PC-3 (cell line): ENCODE data around the gene HIPK2. TPM values are rescaled to one million over a fixed set of nuclear protein-coding genes. Genes with fewer than 3 reads are reported as not detected.

ENCODE experiments used
- ATAC-seq: fragments of 200-7000 bp; cut with Tn5 transposase; 2 replicates; pipeline ENCODE4 v1.9.1; 2020; ENCODE audit warnings: mild to moderate bottlenecking, moderate library complexity
- BruUV-seq: library from RNA; stranded (reverse); fragments of 400-500 nt; replicated peaks from 2 replicates; lab custom pipeline; 2021; lab: Mats Ljungman, UMichigan
- CTCF ChIA-PET: fragments of 300-600 bp; sonication (Branson Sonifier 250); formaldehyde crosslinking; loops from one replicate; lab custom pipeline; 2022; ENCODE audit warnings: antibody characterized with exemption; lab: Charles Lee
- POLR2A ChIA-PET: fragments of 300-600 bp; sonication (Branson Sonifier 250); formaldehyde crosslinking; loops from one replicate; lab custom pipeline; 2022; ENCODE audit warnings: antibody characterized with exemption; ENCODE audit not compliant: unreplicated experiment; lab: Charles Lee
- DNase-seq: peaks from one replicate; pipeline ENCODE4 v3.0.0-alpha.2; 2015
- H2AFZ ChIP-seq: fragments of 300-600 bp; sonication (generic); 2 replicates; pipeline ENCODE4 v1.6.0; 2016; ENCODE audit warnings: antibody characterized with exemption, low read length
- H3F3A ChIP-seq: fragments of 300-600 bp; sonication (generic); one replicate; pipeline ENCODE4 v1.6.0; 2017; ENCODE audit warnings: antibody characterized with exemption, low read length, control low read depth, mild to moderate bottlenecking; ENCODE audit not compliant: unreplicated experiment
- H3K27ac ChIP-seq: fragments of 300-600 bp; sonication (generic); 2 replicates; pipeline ENCODE4 v1.5.1; 2016; ENCODE audit warnings: mild to moderate bottlenecking, low read length
- H3K27me3 ChIP-seq: fragments of 300-600 bp; sonication (generic); 2 replicates; pipeline ENCODE4 v1.6.1; 2016; ENCODE audit warnings: low read length, mixed read lengths
- H3K36me3 ChIP-seq: fragments of 300-600 bp; sonication (generic); 2 replicates; pipeline ENCODE4 v1.6.1; 2016; ENCODE audit warnings: low read depth, mixed run types, low read length, mixed read lengths
- H3K4me1 ChIP-seq: fragments of 300-600 bp; sonication (generic); 2 replicates; pipeline ENCODE4 v1.5.1; 2016; ENCODE audit warnings: low read length; ENCODE audit not compliant: insufficient read depth
- H3K4me2 ChIP-seq: fragments of 300-600 bp; sonication (generic); 2 replicates; pipeline ENCODE4 v1.6.0; 2016; ENCODE audit warnings: low read length
- H3K4me3 ChIP-seq: fragments of 300-600 bp; sonication (generic); 2 replicates; pipeline ENCODE4 v1.5.1; 2016; ENCODE audit warnings: mild to moderate bottlenecking, low read length, mixed read lengths
- H3K79me2 ChIP-seq: fragments of 300-600 bp; sonication (generic); 2 replicates; pipeline ENCODE4 v1.6.1; 2017; ENCODE audit warnings: low read length, mixed read lengths
- H3K9ac ChIP-seq: fragments of 300-600 bp; sonication (generic); 2 replicates; pipeline ENCODE4 v1.6.0; 2016; ENCODE audit warnings: mild to moderate bottlenecking, low read length
- H3K9me2 ChIP-seq: fragments of 300-600 bp; sonication (generic); replicated peaks from 2 replicates; pipeline ENCODE4 v1.6.1; 2016; ENCODE audit warnings: mixed run types, low read length, mixed read lengths
- H3K9me3 ChIP-seq: fragments of 300-600 bp; sonication (generic); 2 replicates; pipeline ENCODE4 v1.6.1; 2016; ENCODE audit warnings: low read length, mixed read lengths
- H4K20me1 ChIP-seq: fragments of 300-600 bp; sonication (generic); 2 replicates; pipeline ENCODE4 v1.6.1; 2016; ENCODE audit warnings: low read length, mixed read lengths
- CTCF ChIP-seq: fragments of 300-600 bp; sonication (generic); conservative IDR thresholded peaks from 2 replicates; pipeline ENCODE4 v1.5.1; 2017; ENCODE audit warnings: antibody characterized with exemption, low read depth, mild to moderate bottlenecking, low read length
- EZH2 ChIP-seq: fragments of 300-600 bp; sonication (generic); IDR thresholded peaks from one replicate; pipeline ENCODE4 v1.6.1; 2017; ENCODE audit warnings: antibody characterized with exemption, mild to moderate bottlenecking, low read length; ENCODE audit not compliant: unreplicated experiment
- EZH2phosphoT487 ChIP-seq: fragments of 300-600 bp; sonication (generic); IDR thresholded peaks from 2 replicates; pipeline ENCODE4 v1.6.1; 2018; ENCODE audit warnings: mild to moderate bottlenecking, antibody characterized with exemption, low read length, borderline replicate concordance
- intact Hi-C: fragments of 100-400 bp; cut with micrococcal nuclease; formaldehyde crosslinking; loops from 2 replicates; pipeline ENCODE4 v1.9.0; 2023
- total RNA-seq: library from RNA; depleted of rRNA; stranded (reverse); fragments of >200 nt; gene quantifications from 2 replicates; pipeline ENCODE4 v1.2.3, GENCODE V29; 2014

Gene HIPK2
- total RNA-seq, 1 experiment from 2014 or later = 38.1 TPM

GRCh38 chr7:139703487-139704307 lies 74.1 kb downstream of the HIPK2 start:
- Histone ChIP-seq H4K20me1 (peaks cover 6% of the 10 kb centered on the region), H3K4me3 (no peak overlapping the region), H3K4me1 (no peaks in the 10 kb centered on the region), H3K9me3 (no peaks in the 10 kb centered on the region), H3K79me2 (peaks cover 99% of the 10 kb centered on the region), H3K9me2 (no peaks in the 10 kb centered on the region), H3K27ac (no peak overlapping the region), H3F3A (no peaks in the 10 kb centered on the region), H3K4me2 (no peak overlapping the region), H3K9ac (no peak overlapping the region), H3K36me3 (peaks cover 44% of the 10 kb centered on the region), H2AFZ (no peak overlapping the region), H3K27me3 (no peaks in the 10 kb centered on the region)
- ATAC-seq = no peak
- ChIA-PET POLR2A (no interaction called here), CTCF (no interaction called here)
- intact Hi-C loops = no loop called here
- BruUV-seq = no TSS peak
- no peak for DNase-seq
- TF ChIP-seq EZH2phosphoT487 = no peak
- TF ChIP-seq EZH2 = no peak
- no peak for TF ChIP-seq CTCF

GRCh38 chr7:139702811-139703486 lies 74.8 kb downstream of the HIPK2 start:
- Histone ChIP-seq H3K9me2 (no peaks in the 10 kb centered on the region), H4K20me1 (peaks cover 6% of the 10 kb centered on the region), H3K4me3 (no peak overlapping the region), H3K27ac (no peak overlapping the region), H3K4me2 (no peak overlapping the region), H3K27me3 (no peaks in the 10 kb centered on the region), H3F3A (no peaks in the 10 kb centered on the region), H3K9me3 (no peaks in the 10 kb centered on the region), H3K9ac (no peak overlapping the region), H3K79me2 (peaks cover 99% of the 10 kb centered on the region), H2AFZ (no peak overlapping the region), H3K36me3 (peaks cover 49% of the 10 kb centered on the region), H3K4me1 (no peaks in the 10 kb centered on the region)
- ATAC-seq = no peak
- intact Hi-C loops = no loop called here
- DNase-seq = no peak
- ChIA-PET CTCF (no interaction called here), POLR2A (no interaction called here)
- BruUV-seq = no TSS peak
- TF ChIP-seq EZH2 (no peak), EZH2phosphoT487 (no peak), CTCF (no peak)

DNA sequence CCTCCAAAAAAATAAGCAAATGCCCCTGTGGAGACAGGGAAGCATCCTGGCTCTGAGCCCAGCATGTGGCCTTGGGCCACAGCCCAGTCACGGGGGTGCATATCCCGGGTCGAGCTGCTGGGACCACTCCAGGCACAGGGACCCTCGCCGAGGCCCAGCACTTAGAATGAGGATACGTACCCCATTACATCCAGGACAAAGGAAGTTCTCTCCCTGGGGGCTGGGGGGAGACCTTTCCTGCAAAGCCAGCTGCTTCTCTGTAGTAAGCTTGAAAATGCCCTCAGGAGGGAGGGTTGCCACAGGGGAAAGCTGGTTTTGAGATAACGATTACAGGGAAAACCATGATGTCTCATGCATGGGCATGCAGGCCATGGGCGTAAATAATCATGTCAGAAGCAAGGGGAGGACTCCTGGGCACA lies 75.5 kb downstream of the HIPK2 start:
- H2AFZ ChIP-seq = no peak overlapping the region
- H3K27ac ChIP-seq = no peak overlapping the region
- DNase-seq = no peak
- H3K36me3 ChIP-seq = peaks cover 44% of the 10 kb centered on the region
- peaks cover 98% of the 10 kb centered on the region for H3K79me2 ChIP-seq
- ATAC-seq = no peak
- H3K9me2 ChIP-seq = no peaks in the 10 kb centered on the region
- no peaks in the 10 kb centered on the region for H3K4me1 ChIP-seq
- TF ChIP-seq EZH2 (no peak), CTCF (no peak), EZH2phosphoT487 (no peak)
- intact Hi-C loops = no loop called here
- H3K27me3 ChIP-seq = no peaks in the 10 kb centered on the region
- H3K9ac ChIP-seq = no peak overlapping the region
- H3K9me3 ChIP-seq = no peaks in the 10 kb centered on the region
- H3F3A ChIP-seq = no peaks in the 10 kb centered on the region
- BruUV-seq = no TSS peak
- ChIA-PET POLR2A (no interaction called here), CTCF (no interaction called here)
- H4K20me1 ChIP-seq = peaks cover 6% of the 10 kb centered on the region
- H3K4me3 ChIP-seq = no peak overlapping the region
- H3K4me2 ChIP-seq = no peak overlapping the region
